AG04449 (cell line): ENCODE measurements around the gene NCOR1.

ENCODE experiments used
- CTCF ChIA-PET: fragments of 350-600 bp; formaldehyde crosslinking; extraction: SDS; loops from one replicate; lab custom pipeline; 2021; ENCODE audit warnings: antibody characterized with exemption; lab: Yijun Ruan, JAX
- POLR2A ChIA-PET: fragments of 400-600, 350-600 bp; formaldehyde crosslinking; extraction: SDS; loops from one replicate; lab custom pipeline; 2020; ENCODE audit warnings: antibody characterized with exemption, inconsistent platforms; lab: Yijun Ruan, JAX
- DNase-seq: peaks from one replicate; pipeline ENCODE4 v3.0.0-alpha.2; 2010; ENCODE audit warnings: low read depth, low spot score
- H3K4me3 ChIP-seq: 2 replicates; pipeline ENCODE4 v1.5.1; 2011; ENCODE audit warnings: low read depth, mild to moderate bottlenecking, control low read depth, low read length
- CTCF ChIP-seq: IDR thresholded peaks from one replicate; pipeline ENCODE4 v1.5.1; 2011; ENCODE audit warnings: mild to moderate bottlenecking, moderate library complexity, low read length, control low read depth, inconsistent platforms; ENCODE audit not compliant: insufficient read depth; ENCODE audit errors: missing control alignments

The NCOR1 gene

DNA sequence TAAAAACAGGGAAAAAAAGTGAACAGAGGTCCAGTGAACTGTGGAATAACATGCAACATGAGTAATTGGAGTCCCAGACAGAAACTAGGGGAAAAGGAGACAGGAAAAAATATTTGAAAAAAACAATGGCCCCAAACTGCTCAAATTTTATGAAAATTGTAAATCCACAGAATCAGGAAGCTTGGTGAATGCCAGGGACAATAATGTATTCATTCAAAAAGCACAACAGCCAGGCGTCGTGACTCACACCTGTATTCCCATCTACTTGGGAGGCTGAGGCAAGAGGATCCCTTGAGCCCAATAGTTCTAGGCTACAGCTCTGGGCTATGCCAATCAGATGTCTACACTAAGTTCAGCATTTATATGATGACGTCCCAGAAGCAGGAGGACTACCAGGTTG, 23.7 kb downstream of the NCOR1 start:
- H3K4me3 ChIP-seq: no peak overlapping the region
- CTCF ChIA-PET: interaction anchor here (1.0 to 1.3 kb wide), 3 partner anchors 24 to 174 kb away, joined by 3 read pairs; partner anchors contain the start of gene NCOR1
- POLR2A ChIA-PET: no interaction called here
- no peak for DNase-seq
- TF ChIP-seq CTCF: no peak

DNA sequence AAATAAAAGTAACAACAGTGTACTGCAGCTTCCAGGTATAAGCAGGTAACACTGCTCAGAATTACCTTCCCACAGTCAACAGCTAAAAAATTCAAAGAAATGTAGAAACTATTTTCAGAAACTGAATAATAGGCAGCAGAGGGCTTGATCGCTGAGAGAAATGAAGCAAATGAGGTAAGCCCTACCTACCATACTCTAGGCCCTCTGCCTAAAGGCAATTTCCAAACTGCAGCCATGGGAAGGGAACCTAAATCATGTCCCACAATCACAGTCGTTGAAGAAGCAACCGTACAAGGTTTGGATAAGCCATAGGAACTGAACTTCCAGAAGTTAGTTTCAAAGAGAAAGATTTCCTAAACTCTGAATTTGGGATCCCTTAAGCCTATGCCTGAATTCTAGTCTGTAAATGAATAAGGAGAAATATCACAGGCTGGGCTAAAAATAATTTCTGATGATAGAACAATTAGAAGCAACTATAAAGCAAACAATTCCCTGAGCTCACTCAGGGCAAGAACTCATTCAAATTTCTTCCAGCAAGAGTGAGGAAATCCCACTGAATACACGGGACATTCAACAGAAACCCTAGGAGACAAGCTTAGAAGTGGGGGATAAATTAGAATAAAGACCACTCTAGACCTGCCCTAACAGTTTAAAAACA, 24.5 kb downstream of the NCOR1 start:
- CTCF ChIA-PET: interaction anchor here (1.1 to 1.2 kb wide), 2 partner anchors 37 to 114 kb away, joined by 3 read pairs; no protein-coding TSS in a partner anchor
- H3K4me3 ChIP-seq: no peak overlapping the region
- no peak for DNase-seq
- no peak for TF ChIP-seq CTCF
- POLR2A ChIA-PET: no interaction called here

DNA sequence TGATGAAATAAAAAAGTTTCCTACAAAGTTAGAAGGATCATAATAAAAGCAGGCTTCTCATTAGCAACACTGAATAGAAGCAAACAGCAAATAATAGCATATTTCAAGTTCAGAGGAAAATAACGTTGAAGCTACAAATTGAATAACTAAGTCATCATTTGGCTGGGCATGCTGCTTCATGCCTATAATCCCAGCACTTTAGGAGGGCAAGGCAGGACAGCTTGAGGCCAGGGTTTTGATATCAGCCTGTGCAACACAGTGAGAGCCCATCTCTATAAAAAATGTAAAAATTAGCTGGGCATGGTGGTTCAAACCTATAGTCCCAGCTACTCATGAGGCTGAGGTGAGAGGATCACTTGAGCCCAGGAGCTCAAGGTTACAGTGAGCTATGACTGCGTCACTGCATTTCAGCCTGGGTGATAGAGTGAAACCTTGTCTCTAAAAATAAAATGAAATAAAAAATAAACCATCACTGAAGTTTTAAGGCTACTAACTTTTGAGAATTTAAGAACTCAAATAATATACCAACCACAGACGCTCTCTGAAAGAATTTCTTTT, 25.5 kb downstream of the NCOR1 start:
- no peak for TF ChIP-seq CTCF
- ChIA-PET POLR2A (interaction anchor here (1.2 kb wide), 1 partner anchor 191 kb away, joined by 3 read pairs; the partner anchor contains the start of gene UBB), CTCF (interaction anchor here (1.2 to 1.4 kb wide), 2 partner anchors 115 to 164 kb away, joined by 3 to 4 read pairs; partner anchors contain the start of gene CENPV)
- no peak for DNase-seq
- H3K4me3 ChIP-seq: no peak overlapping the region

- DNase-seq: no peak
- ChIA-PET CTCF (interaction anchor here (1.0 kb wide), 1 partner anchor 71 kb away, joined by 3 read pairs; no protein-coding TSS in a partner anchor), POLR2A (no interaction called here)
- H3K4me3 ChIP-seq: no peak overlapping the region
- no peak for TF ChIP-seq CTCF
Measured at GRCh38 chr17:16187642-16188041, 27.7 kb downstream of the NCOR1 start.

- no peak for TF ChIP-seq CTCF
- H3K4me3 ChIP-seq: no peak overlapping the region
- no peak for DNase-seq
- POLR2A ChIA-PET: no interaction called here
- CTCF ChIA-PET: no interaction called here
Measured at GRCh38 chr17:16181581-16181980, 33.8 kb downstream of the NCOR1 start.

DNA sequence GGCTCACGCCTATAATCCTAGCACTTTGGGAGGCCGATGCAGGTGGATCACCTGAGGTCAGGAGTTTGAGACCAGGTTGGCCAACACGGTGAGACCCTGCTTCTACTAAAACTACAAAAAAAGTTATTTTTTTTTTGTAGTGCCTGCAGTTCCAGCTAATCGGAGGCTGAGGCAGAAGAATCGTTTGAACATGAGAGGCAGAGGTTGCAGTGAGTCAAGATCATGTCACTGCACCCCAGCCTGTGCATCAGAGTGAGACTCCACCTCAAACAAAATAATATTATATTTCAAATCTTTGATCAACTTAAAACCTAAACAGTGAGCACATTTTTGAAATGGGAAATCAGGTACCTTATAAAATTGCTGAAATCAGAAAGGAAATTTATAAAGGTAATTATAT, 36.5 kb downstream of the NCOR1 start:
- ChIA-PET CTCF (no interaction called here), POLR2A (no interaction called here)
- no peak overlapping the region for H3K4me3 ChIP-seq
- no peak for DNase-seq
- TF ChIP-seq CTCF: no peak
